ENCODE data around the gene MRPL17. TPM values are rescaled to one million over a fixed set of nuclear protein-coding genes. Genes with fewer than 3 reads are reported as not detected.
"Not testable (repeated sequence)": the region's sequence is repeated elsewhere in the genome, so short reads cannot be mapped to it uniquely, and the experiment has no call there.

The MRPL17 gene
- total RNA-seq, 6 experiments from 2014 or later: 79.5 to 111 (median 89.4) TPM

GRCh38 chr11:6692128-6692527, 9.0 kb upstream of the MRPL17 start:
- TF ChIP-seq CTCF (IDR thresholded peaks at IDR 0.05): no peak
- Mint-ChIP-seq H3K9me3 (peaks cover 3% of the 10 kb centered on the region; the same call in 1 of the 2 replicates), H3K36me3 (ENCODE audit: low read depth) (no peaks in the 10 kb centered on the region), H3K4me3 (no peak overlapping the region), H3K27ac (no peak overlapping the region), H3K4me1 (ENCODE audit: low read depth) (peaks cover 41% of the 10 kb centered on the region), H3K27me3 (ENCODE audit: insufficient read depth) (no peaks in the 10 kb centered on the region)
- no peak for DNase-seq

GRCh38 chr11:6690431-6691132, 7.4 kb upstream of the MRPL17 start:
- H3K36me3 Mint-ChIP-seq (ENCODE audit: low read depth); H3K27me3 Mint-ChIP-seq (ENCODE audit: insufficient read depth); H3K27ac Mint-ChIP-seq; DNase-seq; H3K4me3 Mint-ChIP-seq; H3K9me3 Mint-ChIP-seq: not testable (repeated sequence)
- H3K4me1 Mint-ChIP-seq (ENCODE audit: low read depth): peaks cover 30% of the 10 kb centered on the region

DNA sequence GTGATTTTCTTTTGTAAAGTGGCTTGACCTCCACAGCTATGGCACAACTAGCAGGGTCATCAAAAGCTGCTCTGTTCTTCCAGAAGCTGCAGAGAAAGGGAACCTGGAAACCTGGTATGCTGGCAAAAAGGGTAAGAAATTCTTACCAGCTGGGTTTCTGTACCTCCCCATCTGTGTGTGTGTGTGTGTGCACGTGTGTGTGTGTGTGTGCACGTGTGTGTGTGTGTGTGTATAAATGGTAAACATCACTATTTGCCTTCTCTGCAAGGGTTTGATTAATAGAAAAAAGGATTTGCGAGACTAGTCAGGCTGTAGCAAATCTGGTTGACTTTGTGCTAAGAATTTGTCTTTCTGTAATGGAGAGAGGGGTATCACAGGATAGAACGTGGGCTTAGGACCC, 4.7 kb upstream of the MRPL17 start:
- Mint-ChIP-seq H3K36me3 (ENCODE audit: low read depth) (no peaks in the 10 kb centered on the region; the same call in 1 of the 2 replicates), H3K27me3 (ENCODE audit: insufficient read depth) (peaks cover 1% of the 10 kb centered on the region; the same call in 1 of the 2 replicates), H3K4me3 (no peak overlapping the region), H3K4me1 (ENCODE audit: low read depth) (peaks cover 13% of the 10 kb centered on the region), H3K27ac (no peak overlapping the region), H3K9me3 (peaks cover 3% of the 10 kb centered on the region; the same call in 1 of the 2 replicates)
- no peak for TF ChIP-seq CTCF (IDR thresholded peaks at IDR 0.05)
- DNase-seq: no peak

GRCh38 chr11:6686006-6686405, 2.9 kb upstream of the MRPL17 start:
- no peak for DNase-seq
- H3K9me3 Mint-ChIP-seq: peaks cover 3% of the 10 kb centered on the region; the same call in 1 of the 2 replicates
- H3K27me3 Mint-ChIP-seq (ENCODE audit: insufficient read depth): peaks cover 1% of the 10 kb centered on the region; the same call in 1 of the 2 replicates
- peaks cover 22% of the 10 kb centered on the region for H3K4me1 Mint-ChIP-seq (ENCODE audit: low read depth)
- H3K4me3 Mint-ChIP-seq: no peak overlapping the region
- no peak overlapping the region for H3K27ac Mint-ChIP-seq
- H3K36me3 Mint-ChIP-seq (ENCODE audit: low read depth): peaks cover 11% of the 10 kb centered on the region
- TF ChIP-seq CTCF (IDR thresholded peaks at IDR 0.05): no peak

GRCh38 chr11:6684068-6684467, 928 bp upstream of the MRPL17 start:
- H3K4me3 Mint-ChIP-seq: peak overlapping the region; percentile 98

GRCh38 chr11:6682591-6682935, 577 bp downstream of the MRPL17 start:
- Mint-ChIP-seq H3K4me3 (peak overlapping the region; percentile 98), H3K27ac (peak overlapping the region; percentile 89), H3K36me3 (ENCODE audit: low read depth) (peaks cover 11% of the 10 kb centered on the region), H3K4me1 (ENCODE audit: low read depth) (peaks cover 23% of the 10 kb centered on the region), H3K9me3 (no peaks in the 10 kb centered on the region), H3K27me3 (ENCODE audit: insufficient read depth) (peaks cover 1% of the 10 kb centered on the region; the same call in 1 of the 2 replicates)
- no peak for DNase-seq
- TF ChIP-seq CTCF (IDR thresholded peaks at IDR 0.05): no peak

More at GRCh38 chr11:6684068-6684467, 928 bp upstream of the MRPL17 start:
- H3K9me3 Mint-ChIP-seq; H3K27me3 Mint-ChIP-seq (ENCODE audit: insufficient read depth); DNase-seq: not testable (repeated sequence)
- H3K27ac Mint-ChIP-seq: peak overlapping the region; percentile 91
- H3K36me3 Mint-ChIP-seq (ENCODE audit: low read depth): peaks cover 11% of the 10 kb centered on the region
- peaks cover 23% of the 10 kb centered on the region for H3K4me1 Mint-ChIP-seq (ENCODE audit: low read depth)
